K562 (cell line): Measurements from ENCODE around the gene PGPEP1. TPM values are rescaled to one million over a fixed set of nuclear protein-coding genes. Genes with fewer than 3 reads are reported as not detected.

ENCODE experiments used
- ASH1L ChIP-seq: fragments of 450-650 bp; IDR thresholded peaks from 2 replicates; pipeline ENCODE4 v1.6.1; 2018; ENCODE audit warnings: borderline replicate concordance, mild to moderate bottlenecking, low read depth; ENCODE audit not compliant: partially characterized antibody
- ATF7 ChIP-seq: fragments of 450-650 bp; IDR thresholded peaks from 2 replicates; pipeline ENCODE4 v1.7.1; 2014; ENCODE audit warnings: mild to moderate bottlenecking, moderate library complexity
- BCOR ChIP-seq: fragments of 450-650 bp; IDR thresholded peaks from 2 replicates; pipeline ENCODE4 v1.6.1; 2016
- CC2D1A ChIP-seq: fragments of 450-650 bp; IDR thresholded peaks from 2 replicates; pipeline ENCODE4 v1.6.1; 2017; ENCODE audit warnings: mild to moderate bottlenecking
- CTBP1 ChIP-seq: fragments of 450-650 bp; IDR thresholded peaks from 2 replicates; pipeline ENCODE4 v1.6.1; 2016; ENCODE audit warnings: borderline replicate concordance
- DMBX1 ChIP-seq: fragments of 250-450 bp; sonication (Bioruptor Pico); IDR thresholded peaks from 2 replicates; pipeline ENCODE4 v1.8.0; 2022; ENCODE audit warnings: inconsistent platforms, mild to moderate bottlenecking, moderate library complexity, borderline replicate concordance
- HDAC2 ChIP-seq: fragments of 450-650 bp; IDR thresholded peaks from 2 replicates; pipeline ENCODE4 v1.6.1; 2016; ENCODE audit warnings: mild to moderate bottlenecking
- NR2C2 ChIP-seq, 2 experiments: fragments of 200-800 bp in 1 of 2; sonication (Bioruptor generic) in 1 of 2; sonication (generic) in 1 of 2; formaldehyde crosslinking in 1 of 2; IDR thresholded peaks; 2 replicates each; pipeline versions ENCODE4 v1.6.1 to v1.8.0; 2016 to 2022; ENCODE audit warnings: mild to moderate bottlenecking in 1 of 2, missing compliant biosample characterization in 1 of 2, missing genetic modification characterization in 1 of 2, missing genetic modification reagents in 1 of 2
- SMAD4 ChIP-seq: fragments of 250-450 bp; sonication (Bioruptor Pico); conservative IDR thresholded peaks from 2 replicates; pipeline ENCODE4 v1.8.0; 2021; ENCODE audit warnings: inconsistent platforms, mild to moderate bottlenecking, moderate library complexity
- STAT5B ChIP-seq: fragments of 250-450 bp; sonication (Bioruptor Pico); IDR thresholded peaks from 2 replicates; pipeline ENCODE4 v1.8.0; 2021; ENCODE audit warnings: mild to moderate bottlenecking, inconsistent platforms
- TBP ChIP-seq: optimal IDR thresholded peaks from 2 replicates; pipeline ENCODE3; 2011; ENCODE audit warnings: low read depth, low read length, improper control_type of control experiment
- TEAD1 ChIP-seq, 2 experiments: fragments of 450-650 bp in 1 of 2; sonication (generic) in 1 of 2; formaldehyde crosslinking; IDR thresholded peaks; 2 replicates each; pipeline versions ENCODE4 v1.4.0 to v1.8.0; 2020 to 2022; ENCODE audit warnings: mild to moderate bottlenecking in 2 of 2, missing genetic modification reagents in 1 of 2
- TOE1 ChIP-seq, 2 experiments: fragments of 450-650 bp in 1 of 2; sonication (generic) in 1 of 2; formaldehyde crosslinking in 1 of 2; IDR thresholded peaks; 2 replicates each; pipeline versions ENCODE4 v1.7.1 to v1.8.0; 2016 to 2022; ENCODE audit warnings: borderline replicate concordance in 2 of 2, mild to moderate bottlenecking in 2 of 2, antibody characterized with exemption in 1 of 2, inconsistent platforms in 1 of 2, low read depth in 1 of 2, missing genetic modification reagents in 1 of 2, moderate library complexity in 1 of 2
- TSC22D4 ChIP-seq: fragments of 450-650 bp; IDR thresholded peaks from 2 replicates; pipeline ENCODE4 v1.6.1; 2016; ENCODE audit warnings: missing genetic modification characterization, missing biosample characterization, control low read depth
- ZFPM2 ChIP-seq: fragments of 250-450 bp; sonication (Bioruptor Pico); IDR thresholded peaks from 2 replicates; pipeline ENCODE4 v1.5.1; 2022; ENCODE audit warnings: mild to moderate bottlenecking
- polyA plus RNA-seq, 8 experiments: library from polyadenylated mRNA; depleted of rRNA in 4 of 8; stranded (reverse) in 5 of 8; unstranded in 3 of 8; fragments of >200 nt; fragmentation: Nextera tagmentation in 2 of 8; fragmentation: Illumina TruSeq in 1 of 8; extraction: Ambion mirVana in 2 of 8; extraction: Trizol in 1 of 8; gene quantifications; 2 replicates each; pipeline versions ENCODE4 v1.2.1 to v1.2.3, GENCODE V29; 2011 to 2014; ENCODE audit warnings: inconsistent platforms in 1 of 8, missing spikeins in 1 of 8
- total RNA-seq, 7 experiments: library from RNA; depleted of rRNA in 6 of 7; stranded (reverse); fragments of >200 nt in 6 of 7; fragmentation: Illumina TruSeq in 2 of 7; extraction: Trizol in 2 of 7; gene quantifications; 2 replicates each; pipeline versions ENCODE4 v1.2.1 to v1.2.3, GENCODE V29; 2011 to 2021; ENCODE audit warnings: low replicate concordance in 1 of 7
- TF ChIP-seq, protein P1 (sequence below): fragments of 450-650 bp; formaldehyde crosslinking; IDR thresholded peaks from 2 replicates; pipeline ENCODE4 v1.4.0; 2020; ENCODE audit warnings: mild to moderate bottlenecking, moderate library complexity
- TF ChIP-seq, protein P2 (sequence below), 2 experiments: fragments of 450-650 bp in 1 of 2; IDR thresholded peaks; 2 replicates each; pipeline ENCODE4 v1.6.1; 2011 to 2017; ENCODE audit warnings: low read depth in 2 of 2, antibody characterized with exemption in 1 of 2, borderline replicate concordance in 1 of 2, low read length in 1 of 2, mild to moderate bottlenecking in 1 of 2, mixed read lengths in 1 of 2; ENCODE audit not compliant: control insufficient read depth in 1 of 2
- TF ChIP-seq, protein P3 (sequence below): sonication (generic); formaldehyde crosslinking; IDR thresholded peaks from 2 replicates; pipeline ENCODE4 v1.8.0; 2022; ENCODE audit warnings: mild to moderate bottlenecking, missing genetic modification reagents
- TF ChIP-seq, protein P4 (sequence below), 2 experiments: fragments of 450-650 bp; conservative IDR thresholded peaks; 2 replicates each; pipeline ENCODE4 v1.6.1; 2017; ENCODE audit warnings: mild to moderate bottlenecking in 2 of 2, moderate library complexity in 2 of 2

The PGPEP1 gene
- total and polyA plus RNA-seq, 9 of the 15 experiments (the other 6 are each of a cell fraction or from before 2014, with no cell fraction given), result 10.0 to 69.6 (median 33.5) TPM

DNA sequence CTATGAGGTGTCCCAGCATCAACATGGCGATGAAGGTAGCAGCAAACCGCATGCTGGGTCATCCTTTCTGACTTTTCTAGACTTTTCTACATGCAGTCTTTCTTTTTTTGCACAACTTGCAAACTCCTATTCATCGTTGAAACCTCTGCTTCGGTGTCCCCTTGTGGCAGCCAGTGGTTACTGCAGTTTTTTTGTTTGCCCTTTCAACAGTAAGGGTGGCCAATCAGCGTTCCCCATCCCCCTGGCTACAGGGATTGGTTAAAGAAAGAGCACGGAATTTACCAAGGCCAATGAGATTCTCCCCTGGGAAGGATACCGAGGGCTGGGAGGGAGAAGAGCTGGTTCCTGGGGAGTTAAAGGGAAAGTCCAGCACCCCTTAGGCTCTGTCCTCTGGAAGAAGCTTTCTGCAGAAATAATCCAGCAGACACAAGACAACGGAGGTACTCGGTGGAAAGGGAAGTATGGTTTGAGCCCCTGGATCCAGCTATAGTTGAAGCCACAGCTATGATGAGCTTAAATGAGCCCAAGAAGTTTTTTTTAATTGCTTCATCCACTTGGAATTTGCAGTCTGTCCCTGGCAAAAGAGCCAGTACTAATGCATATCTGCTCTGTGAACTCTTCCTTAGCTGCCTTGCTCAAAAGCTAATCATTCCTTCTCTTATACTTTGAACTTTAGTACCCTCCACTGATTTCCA is 11.9 kb upstream of the PGPEP1 start (continued):
- TF ChIP-seq TOE1 (IDR thresholded peaks at IDR 0.05; ENCODE audit: borderline replicate concordance), result peak; percentile 91
- TF ChIP-seq TOE1 (CRISPR knock-in tag; IDR thresholded peaks at IDR 0.05; ENCODE audit: borderline replicate concordance, low read depth), result no peak
- TF ChIP-seq, protein P1, sequence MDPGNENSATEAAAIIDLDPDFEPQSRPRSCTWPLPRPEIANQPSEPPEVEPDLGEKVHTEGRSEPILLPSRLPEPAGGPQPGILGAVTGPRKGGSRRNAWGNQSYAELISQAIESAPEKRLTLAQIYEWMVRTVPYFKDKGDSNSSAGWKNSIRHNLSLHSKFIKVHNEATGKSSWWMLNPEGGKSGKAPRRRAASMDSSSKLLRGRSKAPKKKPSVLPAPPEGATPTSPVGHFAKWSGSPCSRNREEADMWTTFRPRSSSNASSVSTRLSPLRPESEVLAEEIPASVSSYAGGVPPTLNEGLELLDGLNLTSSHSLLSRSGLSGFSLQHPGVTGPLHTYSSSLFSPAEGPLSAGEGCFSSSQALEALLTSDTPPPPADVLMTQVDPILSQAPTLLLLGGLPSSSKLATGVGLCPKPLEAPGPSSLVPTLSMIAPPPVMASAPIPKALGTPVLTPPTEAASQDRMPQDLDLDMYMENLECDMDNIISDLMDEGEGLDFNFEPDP, result no peak
- TF ChIP-seq SMAD4 (CRISPR knock-in tag), result no peak
- peak; percentile 56 for TF ChIP-seq CC2D1A
- TF ChIP-seq, protein P2, sequence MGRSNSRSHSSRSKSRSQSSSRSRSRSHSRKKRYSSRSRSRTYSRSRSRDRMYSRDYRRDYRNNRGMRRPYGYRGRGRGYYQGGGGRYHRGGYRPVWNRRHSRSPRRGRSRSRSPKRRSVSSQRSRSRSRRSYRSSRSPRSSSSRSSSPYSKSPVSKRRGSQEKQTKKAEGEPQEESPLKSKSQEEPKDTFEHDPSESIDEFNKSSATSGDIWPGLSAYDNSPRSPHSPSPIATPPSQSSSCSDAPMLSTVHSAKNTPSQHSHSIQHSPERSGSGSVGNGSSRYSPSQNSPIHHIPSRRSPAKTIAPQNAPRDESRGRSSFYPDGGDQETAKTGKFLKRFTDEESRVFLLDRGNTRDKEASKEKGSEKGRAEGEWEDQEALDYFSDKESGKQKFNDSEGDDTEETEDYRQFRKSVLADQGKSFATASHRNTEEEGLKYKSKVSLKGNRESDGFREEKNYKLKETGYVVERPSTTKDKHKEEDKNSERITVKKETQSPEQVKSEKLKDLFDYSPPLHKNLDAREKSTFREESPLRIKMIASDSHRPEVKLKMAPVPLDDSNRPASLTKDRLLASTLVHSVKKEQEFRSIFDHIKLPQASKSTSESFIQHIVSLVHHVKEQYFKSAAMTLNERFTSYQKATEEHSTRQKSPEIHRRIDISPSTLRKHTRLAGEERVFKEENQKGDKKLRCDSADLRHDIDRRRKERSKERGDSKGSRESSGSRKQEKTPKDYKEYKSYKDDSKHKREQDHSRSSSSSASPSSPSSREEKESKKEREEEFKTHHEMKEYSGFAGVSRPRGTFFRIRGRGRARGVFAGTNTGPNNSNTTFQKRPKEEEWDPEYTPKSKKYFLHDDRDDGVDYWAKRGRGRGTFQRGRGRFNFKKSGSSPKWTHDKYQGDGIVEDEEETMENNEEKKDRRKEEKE (IDR thresholded peaks at IDR 0.05; ENCODE audit: borderline replicate concordance in 1 of 2, control insufficient read depth in 1 of 2, low read depth in 2 of 2, low read length in 1 of 2), result no peak
- TF ChIP-seq ZFPM2 (CRISPR knock-in tag), result no peak
- TF ChIP-seq, protein P3, sequence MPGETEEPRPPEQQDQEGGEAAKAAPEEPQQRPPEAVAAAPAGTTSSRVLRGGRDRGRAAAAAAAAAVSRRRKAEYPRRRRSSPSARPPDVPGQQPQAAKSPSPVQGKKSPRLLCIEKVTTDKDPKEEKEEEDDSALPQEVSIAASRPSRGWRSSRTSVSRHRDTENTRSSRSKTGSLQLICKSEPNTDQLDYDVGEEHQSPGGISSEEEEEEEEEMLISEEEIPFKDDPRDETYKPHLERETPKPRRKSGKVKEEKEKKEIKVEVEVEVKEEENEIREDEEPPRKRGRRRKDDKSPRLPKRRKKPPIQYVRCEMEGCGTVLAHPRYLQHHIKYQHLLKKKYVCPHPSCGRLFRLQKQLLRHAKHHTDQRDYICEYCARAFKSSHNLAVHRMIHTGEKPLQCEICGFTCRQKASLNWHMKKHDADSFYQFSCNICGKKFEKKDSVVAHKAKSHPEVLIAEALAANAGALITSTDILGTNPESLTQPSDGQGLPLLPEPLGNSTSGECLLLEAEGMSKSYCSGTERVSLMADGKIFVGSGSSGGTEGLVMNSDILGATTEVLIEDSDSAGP (CRISPR knock-in tag), result peak; percentile 95
- no peak for TF ChIP-seq NR2C2 (CRISPR knock-in tag; IDR thresholded peaks at IDR 0.05)
- peak; percentile 75; the same call in 1 of the 2 replicates for TF ChIP-seq NR2C2 (tag; IDR thresholded peaks at IDR 0.05)
- TF ChIP-seq TSC22D4 (tag), result no peak
- TF ChIP-seq CTBP1, result peak; percentile 47; the same call in 1 of the 2 replicates
- peak; percentile 61 for TF ChIP-seq TBP
- TF ChIP-seq BCOR, result no peak
- TF ChIP-seq ATF7, result peak; percentile 65; the same call in 1 of the 2 replicates
- no peak for TF ChIP-seq DMBX1
- TF ChIP-seq ASH1L, result peak; percentile 75
- peak; percentile 66 for TF ChIP-seq HDAC2
- TF ChIP-seq, protein P4, sequence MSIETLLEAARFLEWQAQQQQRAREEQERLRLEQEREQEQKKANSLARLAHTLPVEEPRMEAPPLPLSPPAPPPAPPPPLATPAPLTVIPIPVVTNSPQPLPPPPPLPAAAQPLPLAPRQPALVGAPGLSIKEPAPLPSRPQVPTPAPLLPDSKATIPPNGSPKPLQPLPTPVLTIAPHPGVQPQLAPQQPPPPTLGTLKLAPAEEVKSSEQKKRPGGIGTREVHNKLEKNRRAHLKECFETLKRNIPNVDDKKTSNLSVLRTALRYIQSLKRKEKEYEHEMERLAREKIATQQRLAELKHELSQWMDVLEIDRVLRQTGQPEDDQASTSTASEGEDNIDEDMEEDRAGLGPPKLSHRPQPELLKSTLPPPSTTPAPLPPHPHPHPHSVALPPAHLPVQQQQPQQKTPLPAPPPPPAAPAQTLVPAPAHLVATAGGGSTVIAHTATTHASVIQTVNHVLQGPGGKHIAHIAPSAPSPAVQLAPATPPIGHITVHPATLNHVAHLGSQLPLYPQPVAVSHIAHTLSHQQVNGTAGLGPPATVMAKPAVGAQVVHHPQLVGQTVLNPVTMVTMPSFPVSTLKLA (conservative IDR thresholded peaks at IDR 0.05), result peak in 1 of 2 experiments; percentile 38; a peak in 1 of 4 replicates
- TF ChIP-seq TEAD1 (CRISPR knock-in tag; IDR thresholded peaks at IDR 0.05), result peak in 1 of 2 experiments; percentile 82; a peak in 1 of 4 replicates
- no peak for TF ChIP-seq STAT5B (CRISPR knock-in tag)
